Natural killer cell treated with Interleukin-12 subunit alpha and Interleukin-12 subunit beta and Interleukin-15 and Interleukin-18, amount 100 ng/mL, for 72 hours (primary cell): ENCODE data around the gene ANKRD31. TPM values are rescaled to one million over a fixed set of nuclear protein-coding genes. Genes with fewer than 3 reads are reported as not detected.
"Not testable (repeated sequence)": the region's sequence is repeated elsewhere in the genome, so short reads cannot be mapped to it uniquely, and the experiment has no call there.

ENCODE experiments used
- ATAC-seq, 2 donors: fragments of 150-1000 bp; cut with Tn5 transposase in 1 of 2; sonication (Bioruptor Pico), chemical (Tn5 transposase) in 1 of 2; 2 replicates each; pipeline ENCODE4 v1.10.0; 2021
- DNase-seq: peaks from one replicate; pipeline ENCODE4 v3.0.0; 2022; ENCODE audit warnings: low spot score
- H3K27ac Mint-ChIP-seq, 2 donors: 1 replicate in 1 of 2; 2 replicates in 1 of 2; pipeline ENCODE4 v1.8.0; 2022; ENCODE audit warnings: mixed read lengths in 2 of 2, mild to moderate bottlenecking in 1 of 2, moderate library complexity in 1 of 2
- H3K27me3 Mint-ChIP-seq, 2 donors: 1 replicate in 1 of 2; 2 replicates in 1 of 2; pipeline ENCODE4 v1.8.0; 2022; ENCODE audit warnings: mixed read lengths in 2 of 2
- H3K36me3 Mint-ChIP-seq: one replicate; pipeline ENCODE4 v1.8.0; 2022; ENCODE audit warnings: mixed read lengths
- H3K4me1 Mint-ChIP-seq, 2 donors: 1 replicate in 1 of 2; 2 replicates in 1 of 2; pipeline ENCODE4 v1.8.0; 2022; ENCODE audit warnings: low read depth in 2 of 2, mixed read lengths in 2 of 2, mild to moderate bottlenecking in 1 of 2
- H3K4me3 Mint-ChIP-seq: one replicate; pipeline ENCODE4 v1.8.0; 2022; ENCODE audit warnings: mixed read lengths
- H3K9me3 Mint-ChIP-seq: 2 replicates; pipeline ENCODE4 v1.8.0; 2022; ENCODE audit warnings: mixed read lengths
- total RNA-seq, 2 donors: library from RNA; stranded (reverse); gene quantifications; one replicate each; pipeline ENCODE4 v1.2.3, GENCODE V29; 2022

ANKRD31 gene
- total RNA-seq, 2 donors from 2014 or later: 0.22 TPM; not detected in 1

GRCh38 chr5:75161508-75161907, 75.2 kb downstream of the ANKRD31 start:
- not testable (repeated sequence) for H3K4me3 Mint-ChIP-seq, ATAC-seq, H3K27me3 Mint-ChIP-seq, DNase-seq, H3K4me1 Mint-ChIP-seq, H3K27ac Mint-ChIP-seq
- H3K36me3 Mint-ChIP-seq: peaks cover 27% of the 10 kb centered on the region
- H3K9me3 Mint-ChIP-seq: peaks cover 16% of the 10 kb centered on the region

- Mint-ChIP-seq H3K36me3 (peaks cover 33% of the 10 kb centered on the region), H3K4me3 (no peak overlapping the region), H3K27ac (no peak overlapping the region), H3K4me1 (no peaks in the 10 kb centered on the region), H3K9me3 (peaks cover 13% of the 10 kb centered on the region), H3K27me3 (peaks cover 12 to 17% of the 10 kb centered on the region in 2 donors)
- DNase-seq (no peak), ATAC-seq (no peak)
These were observed 80.1 kb downstream of the ANKRD31 start for GRCh38 chr5:75156585-75156984.

- H3K36me3 Mint-ChIP-seq: peaks cover 12% of the 10 kb centered on the region
- H3K9me3 Mint-ChIP-seq: peaks cover 7% of the 10 kb centered on the region
- H3K4me1 Mint-ChIP-seq: peaks cover 5 to 6% of the 10 kb centered on the region in 2 donors
- no peak for ATAC-seq
- no peak for DNase-seq
- H3K27ac Mint-ChIP-seq: no peak overlapping the region
- H3K4me3 Mint-ChIP-seq: no peak overlapping the region
- H3K27me3 Mint-ChIP-seq: peaks cover 15 to 17% of the 10 kb centered on the region in 2 donors
These were observed 83.8 kb downstream of the ANKRD31 start for GRCh38 chr5:75152860-75153259.

- peaks cover 0 to 3% of the 10 kb centered on the region in 2 donors for H3K27me3 Mint-ChIP-seq
- H3K36me3 Mint-ChIP-seq: peaks cover 1% of the 10 kb centered on the region
- ATAC-seq (no peak), DNase-seq (no peak)
- H3K27ac Mint-ChIP-seq: no peak overlapping the region
- no peak overlapping the region for H3K4me3 Mint-ChIP-seq
- peaks cover 7 to 10% of the 10 kb centered on the region in 2 donors for H3K4me1 Mint-ChIP-seq
- no peaks in the 10 kb centered on the region for H3K9me3 Mint-ChIP-seq
These were observed 88.6 kb downstream of the ANKRD31 start for GRCh38 chr5:75148051-75148450.

- ATAC-seq (no peak), DNase-seq (no peak)
- Mint-ChIP-seq H3K36me3 (no peaks in the 10 kb centered on the region), H3K27ac (no peak overlapping the region), H3K4me1 (peaks cover 6 to 14% of the 10 kb centered on the region in 2 donors), H3K4me3 (no peak overlapping the region), H3K9me3 (no peaks in the 10 kb centered on the region), H3K27me3 (no peaks in the 10 kb centered on the region)
These were observed 94.0 kb downstream of the ANKRD31 start for GRCh38 chr5:75142566-75143136.

GRCh38 chr5:75140277-75140676, 96.4 kb downstream of the ANKRD31 start:
- peaks cover 0 to 3% of the 10 kb centered on the region in 2 donors for H3K27me3 Mint-ChIP-seq
- no peaks in the 10 kb centered on the region for H3K36me3 Mint-ChIP-seq
- DNase-seq (no peak), ATAC-seq (no peak)
- peaks cover 6 to 14% of the 10 kb centered on the region in 2 donors for H3K4me1 Mint-ChIP-seq
- no peak overlapping the region for H3K27ac Mint-ChIP-seq
- H3K9me3 Mint-ChIP-seq: no peaks in the 10 kb centered on the region
- H3K4me3 Mint-ChIP-seq: no peak overlapping the region

- Mint-ChIP-seq H3K4me1 (peaks cover 6 to 14% of the 10 kb centered on the region in 2 donors), H3K27me3 (peaks cover 4 to 6% of the 10 kb centered on the region in 2 donors), H3K9me3 (peaks cover 3% of the 10 kb centered on the region), H3K36me3 (no peaks in the 10 kb centered on the region), H3K27ac (no peak overlapping the region), H3K4me3 (no peak overlapping the region)
- DNase-seq (no peak), ATAC-seq (no peak)
These were observed 98.0 kb downstream of the ANKRD31 start for GRCh38 chr5:75138689-75139088.

GRCh38 chr5:75130818-75131349, 105.8 kb downstream of the ANKRD31 start:
- no peak for DNase-seq
- H3K27me3 Mint-ChIP-seq: peaks cover 11 to 12% of the 10 kb centered on the region in 2 donors
- no peak overlapping the region for H3K27ac Mint-ChIP-seq
- peaks cover 8% of the 10 kb centered on the region for H3K36me3 Mint-ChIP-seq
- H3K4me1 Mint-ChIP-seq: no peaks in the 10 kb centered on the region
- H3K4me3 Mint-ChIP-seq: no peak overlapping the region
- ATAC-seq: no peak
- peaks cover 3% of the 10 kb centered on the region for H3K9me3 Mint-ChIP-seq

GRCh38 chr5:75116856-75117255, 119.8 kb downstream of the ANKRD31 start:
- Mint-ChIP-seq H3K4me1 (no peaks in the 10 kb centered on the region), H3K9me3 (peaks cover 6% of the 10 kb centered on the region), H3K36me3 (peaks cover 10% of the 10 kb centered on the region), H3K27ac (no peak overlapping the region), H3K4me3 (no peak overlapping the region), H3K27me3 (peaks cover 3 to 20% of the 10 kb centered on the region in 2 donors)
- ATAC-seq (no peak), DNase-seq (no peak)

- H3K36me3 Mint-ChIP-seq, H3K4me3 Mint-ChIP-seq, H3K4me1 Mint-ChIP-seq, H3K9me3 Mint-ChIP-seq, DNase-seq, ATAC-seq, H3K27ac Mint-ChIP-seq: not testable (repeated sequence)
- H3K27me3 Mint-ChIP-seq: peaks cover 3 to 13% of the 10 kb centered on the region in 2 donors
These were observed 122.4 kb downstream of the ANKRD31 start for GRCh38 chr5:75114311-75114710.

GRCh38 chr5:75113354-75114113, 123.1 kb downstream of the ANKRD31 start:
- ATAC-seq: no peak
- Mint-ChIP-seq H3K9me3 (no peaks in the 10 kb centered on the region), H3K4me1 (no peaks in the 10 kb centered on the region), H3K27ac (no peak overlapping the region), H3K36me3 (no peaks in the 10 kb centered on the region), H3K4me3 (no peak overlapping the region), H3K27me3 (peaks cover 0 to 10% of the 10 kb centered on the region in 2 donors)
- no peak for DNase-seq

- Mint-ChIP-seq H3K4me3 (no peak overlapping the region), H3K9me3 (no peaks in the 10 kb centered on the region), H3K27me3 (peaks cover 5 to 27% of the 10 kb centered on the region in 2 donors), H3K27ac (no peak overlapping the region), H3K36me3 (no peaks in the 10 kb centered on the region), H3K4me1 (no peaks in the 10 kb centered on the region)
- no peak for DNase-seq
- no peak for ATAC-seq
These were observed 127.6 kb downstream of the ANKRD31 start for GRCh38 chr5:75108931-75109596.

GRCh38 chr5:75108515-75108914, 128.2 kb downstream of the ANKRD31 start:
- Mint-ChIP-seq H3K4me1 (no peaks in the 10 kb centered on the region), H3K4me3 (no peak overlapping the region), H3K9me3 (no peaks in the 10 kb centered on the region), H3K27ac (no peak overlapping the region), H3K36me3 (no peaks in the 10 kb centered on the region), H3K27me3 (peaks cover 6 to 29% of the 10 kb centered on the region in 2 donors)
- ATAC-seq (no peak), DNase-seq (no peak)

- peaks cover 10 to 14% of the 10 kb centered on the region in 2 donors for H3K27me3 Mint-ChIP-seq
- ATAC-seq, H3K9me3 Mint-ChIP-seq, H3K36me3 Mint-ChIP-seq, DNase-seq: not testable (repeated sequence)
- peak overlapping the region; percentile 3 for H3K4me3 Mint-ChIP-seq
- peak overlapping the region; percentile 24 to 70 for H3K27ac Mint-ChIP-seq
- peaks cover 13 to 15% of the 10 kb centered on the region in 2 donors for H3K4me1 Mint-ChIP-seq
These were observed 140.7 kb downstream of the ANKRD31 start for GRCh38 chr5:75095956-75096355.
